Gastroesophageal sphincter (tissue), 3 donors: ENCODE data around the gene GM2A.

ENCODE experiments used
- POLR2AphosphoS5 ChIP-seq: sonication (generic); formaldehyde crosslinking; IDR thresholded peaks from one replicate; pipeline ENCODE4 v1.6.1; 2017; ENCODE audit warnings: antibody characterized with exemption
- TF ChIP-seq, protein P1 (sequence below), 4 experiments: fragments of 200-600 bp in 2 of 4; fragments of 450-650 bp in 2 of 4; sonication (generic) in 1 of 4; IDR thresholded peaks; one replicate each; pipeline ENCODE4 v1.5.1; 2017 to 2019; ENCODE audit warnings: antibody characterized with exemption in 4 of 4, mild to moderate bottlenecking in 2 of 4, moderate library complexity in 2 of 4

DNA sequence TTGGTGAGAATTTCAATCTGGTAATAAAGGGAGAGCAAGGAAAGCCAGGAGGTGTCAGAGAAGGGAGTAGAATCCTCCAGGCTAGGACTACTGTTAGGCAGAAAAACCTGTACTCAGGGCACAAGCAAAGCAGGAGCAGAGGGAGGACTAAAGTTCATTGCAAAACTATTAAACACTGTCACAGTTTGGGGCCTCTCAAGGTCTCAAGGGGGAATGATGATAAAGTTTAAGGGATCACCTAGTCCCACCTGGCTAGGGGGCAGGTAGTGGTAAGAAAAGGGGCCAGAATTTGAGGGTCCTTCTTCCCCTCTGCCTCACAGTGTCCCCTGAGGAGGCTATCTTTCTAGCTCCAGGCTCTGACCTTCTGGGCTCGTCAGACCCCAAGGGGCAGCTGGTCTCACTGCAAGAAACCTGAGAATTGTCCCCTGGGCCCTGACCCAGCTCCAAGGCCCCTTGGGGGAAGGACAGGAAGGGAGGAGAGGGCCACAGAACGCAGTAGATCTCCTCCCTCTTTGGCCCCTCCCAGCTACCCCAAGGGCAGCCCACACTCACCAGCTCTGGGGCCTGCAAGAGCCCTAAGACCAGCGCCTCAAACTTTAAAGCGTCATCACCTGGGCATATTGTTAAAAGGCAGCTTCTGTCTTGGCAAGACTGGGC, 30.1 kb upstream of the GM2A start:
- TF ChIP-seq, protein P1, sequence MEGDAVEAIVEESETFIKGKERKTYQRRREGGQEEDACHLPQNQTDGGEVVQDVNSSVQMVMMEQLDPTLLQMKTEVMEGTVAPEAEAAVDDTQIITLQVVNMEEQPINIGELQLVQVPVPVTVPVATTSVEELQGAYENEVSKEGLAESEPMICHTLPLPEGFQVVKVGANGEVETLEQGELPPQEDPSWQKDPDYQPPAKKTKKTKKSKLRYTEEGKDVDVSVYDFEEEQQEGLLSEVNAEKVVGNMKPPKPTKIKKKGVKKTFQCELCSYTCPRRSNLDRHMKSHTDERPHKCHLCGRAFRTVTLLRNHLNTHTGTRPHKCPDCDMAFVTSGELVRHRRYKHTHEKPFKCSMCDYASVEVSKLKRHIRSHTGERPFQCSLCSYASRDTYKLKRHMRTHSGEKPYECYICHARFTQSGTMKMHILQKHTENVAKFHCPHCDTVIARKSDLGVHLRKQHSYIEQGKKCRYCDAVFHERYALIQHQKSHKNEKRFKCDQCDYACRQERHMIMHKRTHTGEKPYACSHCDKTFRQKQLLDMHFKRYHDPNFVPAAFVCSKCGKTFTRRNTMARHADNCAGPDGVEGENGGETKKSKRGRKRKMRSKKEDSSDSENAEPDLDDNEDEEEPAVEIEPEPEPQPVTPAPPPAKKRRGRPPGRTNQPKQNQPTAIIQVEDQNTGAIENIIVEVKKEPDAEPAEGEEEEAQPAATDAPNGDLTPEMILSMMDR (IDR thresholded peaks at IDR 0.05), result no peak
- no peak for TF ChIP-seq POLR2AphosphoS5
